NCI-H2107 treated with DMSO at 0.1 percent for 48 hours (cell line): Measurements from ENCODE around the gene TUNAR.

Source experiments
- DNase-seq: peaks from one replicate; lab custom pipeline; 2025; ENCODE audit not compliant: unreplicated experiment; lab: John Stamatoyannopoulos, UW

Gene TUNAR

GRCh38 chr14:95871531-95871930 is 5.1 kb upstream of the TUNAR start:
- DNase-seq, result peak; percentile 83

GRCh38 chr14:95872777-95873176 is 3.9 kb upstream of the TUNAR start:
- DNase-seq, result no peak

- DNase-seq, result no peak
These were observed 536 bp upstream of the TUNAR start for GRCh38 chr14:95875831-95876760.

GRCh38 chr14:95877633-95878032 is 1.0 kb downstream of the TUNAR start:
- no peak for DNase-seq

- no peak for DNase-seq
These were observed 7.7 kb downstream of the TUNAR start for GRCh38 chr14:95884377-95884776.

- DNase-seq, result no peak
These were observed 8.6 kb downstream of the TUNAR start for GRCh38 chr14:95885278-95885677.

GRCh38 chr14:95885866-95886265 is 9.2 kb downstream of the TUNAR start:
- DNase-seq, result no peak

GRCh38 chr14:95886366-95887056 is 9.9 kb downstream of the TUNAR start:
- DNase-seq, result no peak

GRCh38 chr14:95887351-95887750 is 10.7 kb downstream of the TUNAR start:
- DNase-seq, result no peak

- DNase-seq, result no peak
These were observed 12.8 kb downstream of the TUNAR start for GRCh38 chr14:95889236-95889979.

GRCh38 chr14:95891742-95892141 is 15.1 kb downstream of the TUNAR start:
- no peak for DNase-seq

- DNase-seq, result no peak
These were observed 15.5 kb downstream of the TUNAR start for GRCh38 chr14:95892142-95892541.

- no peak for DNase-seq
These were observed 19.1 kb downstream of the TUNAR start for GRCh38 chr14:95895720-95896119.

GRCh38 chr14:95896498-95897135 is 20.0 kb downstream of the TUNAR start:
- DNase-seq, result no peak

GRCh38 chr14:95897280-95897679 is 20.6 kb downstream of the TUNAR start:
- no peak for DNase-seq

GRCh38 chr14:95901054-95901453 is 24.4 kb downstream of the TUNAR start:
- DNase-seq, result no peak

GRCh38 chr14:95902273-95902826 is 25.7 kb downstream of the TUNAR start:
- DNase-seq, result no peak

GRCh38 chr14:95903165-95903564 is 26.5 kb downstream of the TUNAR start:
- no peak for DNase-seq

GRCh38 chr14:95903616-95904107 is 27.0 kb downstream of the TUNAR start:
- no peak for DNase-seq

- DNase-seq, result no peak
These were observed 30.0 kb downstream of the TUNAR start for GRCh38 chr14:95906591-95906990.

GRCh38 chr14:95910628-95911027 is 34.0 kb downstream of the TUNAR start:
- DNase-seq, result no peak
